Stimulated activated CD8-positive, alpha-beta memory T cell treated with anti-CD3 and anti-CD28 coated beads, Interleukin-7, amount 100 ng/mL, for 48 hours (primary cell): Measurements from ENCODE around the gene PRICKLE2.
"Not testable (repeated sequence)": the region's sequence is repeated elsewhere in the genome, so short reads cannot be mapped to it uniquely, and the experiment has no call there.

Experiments used
- DNase-seq, 2 donors: peaks; one replicate each; pipeline ENCODE4 v3.0.0-alpha.2; 2020; ENCODE audit warnings: low read depth in 1 of 2; ENCODE audit errors: extremely low read depth in 1 of 2

PRICKLE2 gene

DNA sequence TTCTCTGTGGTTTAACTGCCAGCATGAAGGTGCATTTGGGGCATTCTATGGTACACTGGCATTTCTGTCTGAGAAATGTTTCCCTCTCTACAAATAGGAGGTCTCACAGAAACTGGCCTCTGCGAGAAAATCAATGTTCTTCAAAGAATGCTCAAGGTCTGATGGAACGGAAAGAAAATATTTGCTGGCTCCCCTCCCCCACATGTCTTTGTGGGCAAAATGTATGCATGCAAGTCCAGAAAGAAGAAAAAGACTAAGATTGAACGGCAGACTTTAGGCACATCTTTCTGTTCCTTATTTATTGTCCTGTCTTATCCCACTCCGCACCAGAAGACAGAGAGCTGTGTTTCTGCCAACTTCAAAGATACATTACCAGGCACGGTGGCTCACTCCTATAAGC lies 118.1 kb downstream of the PRICKLE2 start:
- DNase-seq: no peak

DNA sequence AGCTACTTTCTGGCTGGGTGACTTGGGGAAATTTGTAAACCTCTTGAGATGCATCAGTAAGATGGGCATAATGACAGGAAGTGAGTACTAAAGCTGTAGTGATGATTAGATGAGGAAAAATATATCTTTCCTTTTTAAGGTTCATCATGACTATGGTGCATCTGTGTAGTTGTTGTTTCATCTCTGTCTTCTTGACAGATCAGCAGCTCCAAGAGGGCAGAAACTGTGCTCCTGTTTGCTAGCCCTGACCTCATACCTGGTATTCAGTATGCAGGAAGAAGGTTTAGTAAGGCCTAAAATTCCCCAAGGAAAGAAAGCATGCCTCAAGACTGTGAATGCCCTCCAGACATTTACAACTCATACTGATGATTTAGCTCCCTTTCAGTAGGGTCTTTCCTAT lies 119.5 kb downstream of the PRICKLE2 start:
- DNase-seq: no peak

DNA sequence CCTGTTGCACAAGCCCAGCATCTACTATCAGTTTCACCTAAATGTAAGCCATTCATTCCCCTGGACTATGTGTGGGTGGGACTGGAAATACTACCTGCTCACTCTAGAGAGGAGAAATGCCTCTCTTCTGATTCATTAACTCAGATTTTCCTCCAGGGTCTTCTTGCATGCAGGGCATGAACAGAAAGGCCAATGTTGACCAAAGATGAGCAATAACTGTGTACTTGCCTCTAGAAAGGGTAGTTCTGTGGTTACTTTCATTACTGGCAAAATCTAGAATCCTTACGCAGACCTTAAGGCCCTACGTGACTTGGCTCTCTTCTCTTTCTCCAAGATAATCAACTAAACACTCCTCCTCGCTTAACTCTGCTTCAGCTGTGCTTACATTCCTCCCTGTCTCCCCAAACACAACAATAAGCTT lies 120.6 kb downstream of the PRICKLE2 start:
- DNase-seq: no peak

GRCh38 chr3:64104006-64104405 lies 121.3 kb downstream of the PRICKLE2 start:
- no peak for DNase-seq

DNA sequence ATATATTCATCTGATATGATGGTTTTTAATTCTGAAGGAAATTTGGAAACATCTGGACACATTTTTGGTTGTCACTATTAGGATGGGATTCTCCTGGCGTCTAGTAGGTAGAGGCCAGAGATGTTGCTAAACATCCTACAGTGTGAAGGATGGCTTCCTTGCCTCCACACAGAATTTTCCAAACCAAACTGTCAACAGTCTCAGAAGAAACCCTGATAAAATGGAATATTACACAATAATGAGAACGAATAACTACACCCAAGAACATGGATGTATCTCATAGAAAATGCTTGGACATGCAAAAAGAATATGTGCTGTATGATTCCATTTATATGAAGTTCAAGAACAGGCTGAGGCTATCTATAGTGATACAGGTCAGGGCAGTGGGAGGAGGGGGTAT lies 122.1 kb downstream of the PRICKLE2 start:
- no peak for DNase-seq

DNA sequence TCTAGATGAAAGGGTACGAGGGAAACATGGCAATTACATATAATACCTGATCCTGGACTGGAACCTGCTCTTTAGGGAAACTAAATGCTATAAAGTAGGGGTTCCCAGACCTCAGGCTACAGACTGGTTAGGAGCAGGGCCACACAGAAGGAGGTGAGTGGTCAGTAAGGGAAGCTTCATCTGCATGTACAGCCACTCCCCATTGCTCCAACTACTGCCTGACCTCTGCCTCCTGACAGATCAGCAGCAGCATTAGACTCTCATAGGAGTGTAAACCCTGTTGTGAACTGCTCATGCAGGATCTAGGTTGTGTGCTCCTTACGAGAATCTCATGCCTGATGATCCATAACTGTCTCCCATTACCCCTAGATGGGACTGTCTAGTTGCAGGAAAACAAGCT lies 123.1 kb downstream of the PRICKLE2 start:
- no peak for DNase-seq

DNA sequence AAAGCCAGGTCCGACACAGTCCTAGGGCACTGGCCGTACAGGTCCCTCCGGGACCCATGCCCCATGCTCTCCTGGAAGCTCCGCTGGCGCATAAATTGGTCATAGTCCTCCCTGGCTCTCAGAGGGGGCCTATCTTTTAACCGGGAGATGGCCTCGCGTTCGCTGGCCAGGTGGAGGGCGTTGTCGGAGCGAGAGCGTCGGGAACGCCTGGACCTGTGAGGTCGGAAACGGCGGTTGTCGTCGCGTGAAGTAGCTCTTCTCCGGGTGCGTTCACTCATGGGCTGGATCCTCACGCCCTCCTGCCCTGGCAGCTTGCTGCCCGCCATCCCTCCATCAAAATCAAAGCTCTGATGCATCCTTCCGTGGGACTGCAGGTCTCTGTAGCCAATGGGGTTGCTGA lies 126.0 kb downstream of the PRICKLE2 start:
- no peak for DNase-seq

GRCh38 chr3:64098670-64099069 lies 126.6 kb downstream of the PRICKLE2 start:
- no peak for DNase-seq

- DNase-seq: no peak
Measured at GRCh38 chr3:64097920-64098319, 127.3 kb downstream of the PRICKLE2 start.

DNA sequence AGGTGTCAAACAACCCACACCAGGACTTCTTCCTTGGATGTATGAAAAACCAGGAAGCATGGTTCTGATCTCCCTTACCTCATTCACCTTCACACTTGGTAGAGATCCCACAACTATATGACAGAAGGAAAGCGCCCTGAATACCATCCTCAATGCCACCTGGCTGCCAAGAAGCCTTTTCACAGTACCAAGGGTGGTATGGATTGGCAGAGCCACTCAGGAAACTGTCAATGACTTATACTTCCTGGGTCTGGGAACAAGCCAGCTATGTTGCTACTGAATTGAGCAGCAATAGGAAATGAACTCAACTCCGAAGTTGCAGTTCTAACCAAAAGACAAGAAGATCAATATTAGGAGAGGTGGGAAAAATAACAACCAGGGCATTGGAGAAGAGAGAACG lies 129.5 kb downstream of the PRICKLE2 start:
- no peak for DNase-seq

DNA sequence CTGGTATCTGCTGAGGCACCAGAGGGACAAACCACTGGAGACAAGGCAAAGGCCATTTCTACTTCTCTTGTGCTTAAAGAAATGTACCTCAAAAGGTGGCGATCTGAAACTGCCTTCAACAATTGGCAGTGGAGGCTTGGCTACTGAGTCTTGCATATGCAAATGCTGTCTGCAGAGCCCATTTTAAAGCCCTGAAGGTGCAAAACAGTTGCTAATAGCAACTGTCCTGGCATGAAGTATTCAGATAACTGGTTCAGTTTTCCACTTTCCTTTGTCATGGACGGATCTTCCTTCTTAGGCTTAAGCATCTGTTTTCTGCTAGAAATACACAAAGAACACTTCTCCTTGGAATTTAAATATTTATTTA lies 130.6 kb downstream of the PRICKLE2 start:
- DNase-seq: no peak

GRCh38 chr3:64093825-64094712 lies 131.2 kb downstream of the PRICKLE2 start:
- DNase-seq: no peak

DNA sequence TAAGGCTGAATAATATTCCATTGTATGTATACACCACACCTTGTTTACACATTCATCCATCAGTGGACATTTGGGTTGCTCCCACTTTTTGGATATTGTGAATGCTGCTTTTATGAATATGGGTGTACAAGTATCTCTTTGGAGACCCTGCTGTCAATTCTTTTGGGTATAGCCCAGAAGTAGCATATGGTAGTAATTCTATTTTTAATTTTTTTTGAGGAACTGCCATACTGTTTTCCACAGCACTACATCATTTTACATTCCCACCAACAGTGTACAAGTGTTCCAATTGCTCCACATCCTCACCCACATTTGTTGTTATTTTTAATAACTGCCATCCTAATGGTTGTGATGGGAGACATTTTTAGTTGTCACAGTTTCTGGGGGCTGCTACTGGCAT lies 132.1 kb downstream of the PRICKLE2 start:
- DNase-seq: no peak

- no peak for DNase-seq
Measured at GRCh38 chr3:64091501-64091900, 133.8 kb downstream of the PRICKLE2 start.

DNA sequence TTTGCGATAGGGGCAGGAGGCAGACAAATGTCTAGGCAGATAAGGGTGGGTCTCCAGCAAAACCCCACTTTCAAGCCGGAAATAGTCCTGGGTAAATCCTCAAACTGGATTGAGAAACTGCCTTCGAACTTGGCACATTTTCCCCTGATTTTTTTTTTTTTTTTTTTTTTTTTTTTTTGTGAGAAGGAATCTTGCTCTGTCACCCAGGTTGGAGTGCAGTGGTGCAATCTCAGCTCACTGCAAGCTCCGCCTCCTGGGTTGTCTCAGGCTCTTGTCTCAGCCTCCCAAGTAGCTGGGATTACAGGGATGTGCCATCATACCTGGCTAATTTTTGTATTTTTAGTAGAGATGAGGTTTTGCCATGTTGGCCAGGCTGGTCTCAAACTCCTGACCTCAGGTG lies 135.9 kb downstream of the PRICKLE2 start:
- not testable (repeated sequence) for DNase-seq

- DNase-seq: no peak
Measured at GRCh38 chr3:64088408-64089205, 136.7 kb downstream of the PRICKLE2 start.

- DNase-seq: no peak
Measured at GRCh38 chr3:64086479-64087252, 138.6 kb downstream of the PRICKLE2 start.

GRCh38 chr3:64084640-64085039 lies 140.6 kb downstream of the PRICKLE2 start:
- DNase-seq: no peak

DNA sequence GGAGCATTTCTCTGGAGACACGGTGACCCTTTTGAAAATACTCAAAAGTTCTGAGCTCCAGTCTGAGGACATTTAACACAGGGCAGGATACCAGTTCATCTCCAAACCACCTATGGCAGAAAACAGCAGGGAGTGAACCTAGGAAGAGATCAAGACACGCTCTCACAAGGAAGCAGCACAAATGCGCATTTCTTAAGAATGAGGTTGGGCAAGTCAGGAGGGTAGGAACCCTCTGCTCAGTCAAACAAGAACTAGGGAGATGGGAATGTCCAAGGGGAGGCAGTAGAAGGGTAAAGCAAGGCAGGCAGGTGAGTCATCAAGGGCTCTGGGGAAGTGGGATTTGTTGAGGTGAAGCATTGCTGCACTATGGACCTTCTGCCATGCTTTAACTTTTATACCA lies 141.7 kb downstream of the PRICKLE2 start:
- DNase-seq: no peak

- DNase-seq: no peak
Measured at GRCh38 chr3:64082961-64083541, 142.2 kb downstream of the PRICKLE2 start.

- DNase-seq: no peak
Measured at GRCh38 chr3:64082411-64082810, 142.9 kb downstream of the PRICKLE2 start.
